ENCODE measurements around the gene TRIM8. TPM values are rescaled to one million over a fixed set of nuclear protein-coding genes. Genes with fewer than 3 reads are reported as not detected.

TRIM8 gene
- total and polyA plus RNA-seq, 8 donors: 40.0 to 253 (median 75.8) TPM

- peak in 1 of 2 donors; percentile 43 for DNase-seq
- no peak overlapping the region for H3K4me3 ChIP-seq
- no peaks in the 10 kb centered on the region for H3K27me3 ChIP-seq
- no peak for TF ChIP-seq CTCF (IDR thresholded peaks at IDR 0.05)
- no peak for TF ChIP-seq EP300 (IDR thresholded peaks at IDR 0.05)
- no peak for TF ChIP-seq POLR2A (IDR thresholded peaks at IDR 0.05)
- TF ChIP-seq POLR2AphosphoS5 (IDR thresholded peaks at IDR 0.05): no peak
- H3K9me3 ChIP-seq: no peaks in the 10 kb centered on the region
- intact Hi-C loops (cut with DNase I; ENCODE audit: low total_unique reads): no loop called here
- WGBS, 5 donors: 60 to 71% (median 68%) methylated on average over 11 to 15 of the region's 15 CpGs
- peaks cover 12 to 37% (median 33%) of the 10 kb centered on the region in 4 donors for H3K36me3 ChIP-seq
- peak overlapping the region; percentile 23 to 69 (median 57) for H3K27ac ChIP-seq
- H3K4me1 ChIP-seq: peaks cover 31 to 69% (median 58%) of the 10 kb centered on the region in 4 donors
Measured at GRCh38 chr10:102620591-102621442, 23.5 kb upstream of the TRIM8 start.

- H3K27me3 ChIP-seq: no peaks in the 10 kb centered on the region
- no peak for TF ChIP-seq POLR2AphosphoS5 (IDR thresholded peaks at IDR 0.05)
- no peak for TF ChIP-seq POLR2A (IDR thresholded peaks at IDR 0.05)
- no peak for TF ChIP-seq CTCF (IDR thresholded peaks at IDR 0.05)
- TF ChIP-seq EP300 (IDR thresholded peaks at IDR 0.05): no peak
Measured at GRCh38 chr10:102621443-102622325, 22.6 kb upstream of the TRIM8 start.

GRCh38 chr10:102624094-102624493, 20.2 kb upstream of the TRIM8 start:
- Histone ChIP-seq H3K36me3 (peaks cover 0 to 16% (median 1%) of the 10 kb centered on the region in 4 donors), H3K9me3 (no peaks in the 10 kb centered on the region), H3K27me3 (no peaks in the 10 kb centered on the region), H3K4me1 (peaks cover 55 to 86% (median 73%) of the 10 kb centered on the region in 4 donors), H3K27ac (no peak overlapping the region), H3K4me3 (no peak overlapping the region)
- WGBS, 5 donors: 89 to 94% (median 91%) methylated on average over 3 of the region's 3 CpGs
- DNase-seq: no peak
- TF ChIP-seq POLR2AphosphoS5 (IDR thresholded peaks at IDR 0.05) (no peak), CTCF (IDR thresholded peaks at IDR 0.05) (no peak), POLR2A (IDR thresholded peaks at IDR 0.05) (no peak), EP300 (IDR thresholded peaks at IDR 0.05) (no peak)
- intact Hi-C loops (cut with DNase I; ENCODE audit: low total_unique reads): no loop called here

More at GRCh38 chr10:102621443-102622325, 22.6 kb upstream of the TRIM8 start:
- no peak overlapping the region for H3K4me3 ChIP-seq
- H3K4me1 ChIP-seq: peaks cover 37 to 69% (median 56%) of the 10 kb centered on the region in 4 donors
- peaks cover 12 to 28% (median 24%) of the 10 kb centered on the region in 4 donors for H3K36me3 ChIP-seq
- DNase-seq: peak in 1 of 2 donors; percentile 30
- H3K27ac ChIP-seq: peak overlapping the region; percentile 23 to 69 (median 57)
- intact Hi-C loops (cut with DNase I; ENCODE audit: low total_unique reads): no loop called here
- H3K9me3 ChIP-seq: no peaks in the 10 kb centered on the region
- WGBS, 5 donors: 34 to 52% (median 40%) methylated on average over 8 to 13 of the region's 13 CpGs
